ENCODE results near the gene PRR33.

The PRR33 gene

GRCh38 chr11:1845561-1846452 lies 45.9 kb downstream of the PRR33 start:
- no peak for DNase-seq

GRCh38 chr11:1845095-1845429 lies 46.6 kb downstream of the PRR33 start:
- no peak for DNase-seq

GRCh38 chr11:1844221-1845094 lies 47.2 kb downstream of the PRR33 start:
- DNase-seq, result no peak

- DNase-seq, result no peak
Measured at GRCh38 chr11:1843796-1844195, 47.9 kb downstream of the PRR33 start.

- no peak for DNase-seq
Measured at GRCh38 chr11:1843098-1843473, 48.6 kb downstream of the PRR33 start.

GRCh38 chr11:1842149-1843097 lies 49.3 kb downstream of the PRR33 start:
- no peak for DNase-seq

- DNase-seq, result no peak
Measured at GRCh38 chr11:1841511-1842148, 50.1 kb downstream of the PRR33 start.

- DNase-seq, result no peak
Measured at GRCh38 chr11:1840780-1841480, 50.8 kb downstream of the PRR33 start.

- no peak for DNase-seq
Measured at GRCh38 chr11:1839924-1840779, 51.5 kb downstream of the PRR33 start.

GRCh38 chr11:1839204-1839923 lies 52.3 kb downstream of the PRR33 start:
- no peak for DNase-seq

- DNase-seq, result no peak
Measured at GRCh38 chr11:1838426-1839144, 53.1 kb downstream of the PRR33 start, which contains the start of gene TNNI2. Gene TNNI2 (plus strand): TSS chr11:1838981. CDS start chr11:1839697, 716 bp downstream.

All from amniotic stem cell (primary cell).